Dermis blood vessel endothelial cell (primary cell): ENCODE data around the gene ERBIN. TPM values are rescaled to one million over a fixed set of nuclear protein-coding genes. Genes with fewer than 3 reads are reported as not detected.
"Not testable (repeated sequence)": the region's sequence is repeated elsewhere in the genome, so short reads cannot be mapped to it uniquely, and the experiment has no call there.

ENCODE experiments used
- DNase-seq: peaks from one replicate; pipeline ENCODE4 v3.0.0; 2010
- total RNA-seq: library from RNA; depleted of rRNA; stranded (reverse); fragments of >200 nt; gene quantifications from 2 replicates; pipeline ENCODE4 v1.2.3, GENCODE V29; 2014

Gene ERBIN
- total RNA-seq, 1 donor from 2014 or later: 71.6 TPM

GRCh38 chr5:65969539-65970393, 43.4 kb downstream of the ERBIN start:
- no peak for DNase-seq

- DNase-seq: no peak
These were observed 44.3 kb downstream of the ERBIN start for GRCh38 chr5:65970481-65971367.

DNA sequence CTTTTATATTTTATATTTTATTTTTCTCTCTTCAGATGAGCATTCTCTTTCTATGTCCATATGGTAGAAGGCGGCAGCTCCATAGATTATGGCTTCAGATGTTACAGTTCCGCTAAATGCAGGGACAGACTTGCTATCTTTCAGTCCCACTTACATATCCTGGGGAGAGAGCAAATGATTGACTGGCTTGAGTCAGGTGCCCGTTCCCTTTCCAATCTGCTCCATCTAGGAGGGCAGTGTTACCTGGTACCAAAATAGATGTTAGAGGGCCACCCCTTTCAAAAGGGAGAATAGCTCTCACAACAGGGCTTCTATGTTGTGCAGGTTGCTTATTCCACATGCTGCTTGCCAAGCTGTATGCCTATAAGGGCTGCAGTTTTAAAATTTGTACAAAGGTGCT, 45.3 kb downstream of the ERBIN start:
- no peak for DNase-seq

- not testable (repeated sequence) for DNase-seq
These were observed 46.5 kb downstream of the ERBIN start for GRCh38 chr5:65972896-65973295.

DNA sequence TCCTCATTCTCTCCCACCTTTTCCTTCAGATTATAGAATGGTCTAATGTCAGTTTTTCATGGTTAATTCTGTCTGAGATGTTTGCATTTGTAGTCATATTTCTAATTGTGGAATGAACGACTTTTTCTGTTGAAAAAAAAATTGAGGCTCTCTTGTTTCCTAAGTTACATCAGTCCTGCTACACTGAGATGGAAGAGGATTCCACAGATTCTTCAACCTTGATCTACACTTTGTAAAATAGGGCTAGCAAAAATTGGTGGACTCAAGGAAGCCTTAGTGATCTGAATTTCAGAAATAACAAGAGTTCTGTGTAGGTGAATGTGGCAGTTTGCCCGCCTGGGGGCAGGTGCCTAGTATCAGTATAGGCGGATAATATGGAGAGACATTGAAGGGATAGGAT, 51.9 kb downstream of the ERBIN start:
- no peak for DNase-seq

GRCh38 chr5:65981548-65981947, 55.2 kb downstream of the ERBIN start:
- no peak for DNase-seq

DNA sequence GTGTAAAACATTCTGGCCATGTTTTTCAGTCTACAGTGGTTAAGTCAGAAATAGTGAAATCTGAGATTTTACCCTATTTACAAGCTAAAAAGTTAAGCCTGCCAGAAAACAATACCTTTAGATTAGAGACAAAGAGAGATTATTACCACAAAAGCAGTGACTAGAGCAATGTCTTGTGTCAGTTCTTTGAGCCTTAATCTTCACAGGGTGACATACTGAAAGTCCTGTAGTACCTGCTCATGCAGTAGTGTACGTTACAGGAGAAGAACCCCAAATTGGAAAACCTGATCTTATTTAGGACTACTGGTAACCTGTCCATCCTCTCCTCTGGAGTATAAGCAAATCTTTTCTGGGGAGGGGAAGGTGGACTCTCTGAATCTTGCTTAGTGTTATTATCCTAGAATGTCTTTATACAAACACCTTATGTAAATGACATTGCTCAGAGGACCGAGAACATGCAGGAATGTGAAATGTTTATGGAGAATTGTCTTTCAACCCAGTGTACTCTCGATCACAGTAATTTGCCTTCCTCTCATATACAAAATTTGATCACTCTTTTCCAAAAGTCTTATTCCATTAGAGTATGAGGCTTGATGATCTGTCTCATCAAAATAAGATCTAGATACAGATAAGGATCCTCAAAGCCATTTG, 55.7 kb downstream of the ERBIN start:
- DNase-seq: no peak

DNA sequence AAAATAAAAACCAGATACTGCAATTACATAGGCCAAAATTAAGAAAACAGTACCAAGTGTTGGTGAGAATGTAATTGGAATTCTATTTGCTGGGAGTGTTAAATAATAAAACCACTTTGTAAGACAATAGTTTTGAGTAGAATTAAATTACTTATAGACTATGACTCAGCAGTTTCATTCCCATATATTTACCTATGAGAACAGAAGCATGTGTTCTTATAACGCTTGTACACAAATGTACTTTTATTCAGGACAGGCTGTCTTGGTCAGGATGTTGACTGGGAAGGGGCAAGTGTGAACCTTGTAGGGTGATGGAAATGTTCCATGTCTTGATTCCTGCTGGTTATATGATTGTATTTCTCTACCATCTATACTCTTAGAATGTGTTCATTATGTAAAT, 56.3 kb downstream of the ERBIN start:
- DNase-seq: no peak

GRCh38 chr5:65984098-65984885, 57.9 kb downstream of the ERBIN start:
- DNase-seq: no peak

DNA sequence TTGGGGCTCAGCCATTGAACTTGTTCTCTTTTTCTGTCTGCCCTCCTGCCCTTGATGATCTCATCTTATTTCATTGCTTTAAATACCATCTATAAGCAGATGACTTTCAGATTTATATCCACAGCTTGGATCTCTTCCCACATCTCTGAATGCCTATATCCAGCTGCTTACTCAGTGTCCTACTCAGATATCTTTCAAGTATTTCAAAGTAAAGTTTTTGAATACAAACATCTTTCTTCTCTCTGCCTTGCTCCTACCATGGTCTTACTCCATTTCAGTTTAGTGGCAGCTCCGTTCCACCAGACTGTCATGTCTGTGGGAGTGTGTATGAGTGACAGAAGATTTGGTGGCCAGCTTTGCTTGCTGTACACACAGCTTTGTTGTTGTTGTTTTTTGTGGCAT, 59.7 kb downstream of the ERBIN start:
- DNase-seq: no peak

DNA sequence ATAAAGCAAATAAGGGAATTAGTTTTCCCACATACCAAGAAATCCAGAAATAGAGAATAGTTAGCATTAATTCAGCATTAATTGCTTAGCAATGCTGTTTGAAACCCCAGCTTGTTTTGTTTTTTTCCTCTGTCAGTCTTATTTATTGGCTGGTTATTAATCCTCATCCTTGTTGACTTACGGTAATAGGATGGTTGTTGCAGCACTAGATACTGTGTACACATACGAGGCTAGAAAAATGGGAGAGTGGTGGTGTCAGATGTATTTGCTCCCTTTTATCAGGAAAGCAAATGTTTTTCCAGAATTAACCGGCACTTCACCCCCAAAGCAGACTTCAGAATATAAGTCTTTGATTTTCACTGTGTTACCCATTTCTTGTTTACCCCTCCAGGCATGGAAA, 60.4 kb downstream of the ERBIN start:
- DNase-seq: no peak

- DNase-seq: no peak
These were observed 61.6 kb downstream of the ERBIN start for GRCh38 chr5:65987982-65988381.

DNA sequence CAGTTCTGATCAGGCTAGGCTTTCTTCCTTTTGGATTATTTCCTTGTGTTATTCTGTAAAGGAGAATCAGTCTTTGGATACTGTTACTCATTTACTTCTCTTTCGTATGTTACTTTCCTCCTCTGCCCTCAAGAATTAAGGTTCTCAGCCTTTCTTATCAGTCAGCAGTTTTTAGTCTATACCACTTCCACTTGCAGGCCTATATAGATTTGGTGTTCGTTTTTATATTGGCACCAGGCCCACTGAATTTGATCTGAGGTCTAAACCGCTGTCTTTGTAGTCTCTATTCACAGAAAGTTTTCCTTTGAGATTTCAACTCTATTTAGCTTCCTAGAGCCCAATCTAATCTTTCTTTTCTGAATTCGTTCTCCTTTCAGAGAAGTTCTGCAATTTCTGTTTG, 62.8 kb downstream of the ERBIN start:
- DNase-seq: no peak

GRCh38 chr5:65992630-65993029, 66.3 kb downstream of the ERBIN start:
- DNase-seq: no peak

DNA sequence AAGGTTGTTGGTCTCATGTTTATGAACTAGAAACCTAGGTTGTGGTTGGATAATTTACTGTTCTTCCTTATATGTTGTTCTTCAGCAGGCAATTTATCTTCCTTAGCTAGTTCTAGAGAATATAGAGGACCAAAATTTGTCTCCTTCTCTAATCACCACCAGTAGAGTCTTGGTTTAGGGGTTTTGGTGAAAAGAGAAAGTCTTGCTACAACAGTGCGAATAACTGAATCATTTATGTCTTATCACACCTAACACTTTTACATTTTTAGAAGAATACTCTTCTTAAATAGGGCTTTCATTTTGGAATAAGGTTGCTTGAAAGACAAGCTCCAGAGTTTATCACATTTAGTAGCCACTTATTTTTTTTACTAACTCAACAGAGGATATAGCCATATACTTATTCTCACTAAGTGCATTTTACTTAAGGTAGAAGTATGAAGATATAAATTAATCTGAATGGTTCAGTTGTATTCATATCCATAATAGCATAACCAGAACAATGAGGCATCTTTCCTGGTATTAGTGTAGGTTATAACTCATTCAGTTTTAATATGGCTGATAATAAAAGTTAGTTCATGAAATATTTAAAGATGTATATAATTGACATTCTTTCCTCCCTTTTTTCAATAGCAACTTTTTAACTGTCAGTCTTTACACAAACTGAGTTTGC, 67.9 kb downstream of the ERBIN start:
- no peak for DNase-seq

DNA sequence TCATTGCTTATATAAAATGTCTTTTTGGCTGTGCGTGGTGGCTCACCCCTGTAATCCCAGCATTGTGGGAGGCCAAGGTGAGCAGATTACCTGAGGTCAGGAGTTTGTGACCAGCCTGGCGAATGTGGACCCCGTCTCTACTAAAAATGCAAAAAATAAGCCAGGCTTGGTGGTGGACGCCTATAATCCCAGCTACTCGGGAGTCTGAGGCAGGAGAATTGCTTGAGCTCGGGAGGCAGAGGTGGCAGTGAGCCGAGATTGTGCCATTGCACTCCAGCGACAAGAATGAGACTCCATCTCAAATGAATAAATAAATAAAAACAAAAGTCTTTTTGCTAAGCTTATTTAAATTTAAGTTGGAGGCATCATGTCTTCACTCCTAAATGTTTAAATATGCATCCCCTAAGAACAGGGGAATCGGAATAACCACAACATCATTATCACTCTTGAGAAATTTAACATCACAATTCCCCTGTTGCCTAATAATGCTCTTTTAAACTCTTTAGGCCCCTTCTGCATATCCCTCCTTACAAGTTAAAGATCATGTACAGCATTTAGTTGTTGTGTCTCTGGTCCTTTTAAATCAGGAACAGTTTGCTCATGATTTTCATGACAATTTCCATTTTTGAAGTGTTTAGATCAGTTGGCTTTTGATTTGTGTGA, 72.8 kb downstream of the ERBIN start:
- no peak for DNase-seq

- DNase-seq: no peak
These were observed 75.6 kb downstream of the ERBIN start for GRCh38 chr5:66001952-66002351.

DNA sequence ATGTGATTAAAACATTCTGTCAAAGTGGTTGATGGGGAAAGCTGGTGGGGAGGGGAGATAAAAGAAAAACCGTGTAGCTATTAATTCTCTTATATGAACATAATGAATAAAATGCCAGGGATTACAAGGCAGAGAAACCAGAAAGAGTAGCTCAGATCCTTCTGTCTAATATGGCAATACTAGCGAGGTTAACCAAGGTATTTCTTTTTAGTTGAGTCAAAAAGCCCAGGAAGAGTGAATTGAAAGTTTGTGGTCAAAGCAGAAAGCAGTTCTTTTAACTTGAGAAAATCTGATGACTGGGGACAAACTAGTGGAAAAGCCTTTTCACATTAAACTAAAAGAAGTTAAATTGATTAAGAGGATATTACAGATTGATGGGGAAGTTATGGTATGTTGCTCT, 76.0 kb downstream of the ERBIN start:
- no peak for DNase-seq

DNA sequence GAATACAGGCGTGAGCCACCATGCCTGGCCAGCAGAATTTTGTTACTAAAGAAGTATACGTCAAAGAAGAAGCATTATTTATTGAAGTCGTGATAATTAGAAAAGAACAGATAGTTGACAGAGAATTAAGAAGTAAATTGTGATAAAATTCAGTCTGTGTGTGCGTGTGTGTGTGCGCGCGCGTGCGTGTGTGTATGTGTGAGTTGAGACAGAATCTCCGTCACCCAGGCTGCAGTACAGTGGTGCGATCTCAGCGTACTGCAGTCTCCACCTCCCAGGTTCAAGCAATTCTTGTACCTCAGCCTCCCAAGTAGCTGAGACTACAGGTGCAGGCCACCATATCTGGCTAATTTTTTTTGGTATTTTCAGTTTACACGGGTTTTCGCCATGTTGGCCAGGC, 77.8 kb downstream of the ERBIN start:
- no peak for DNase-seq

GRCh38 chr5:66009277-66009676, 82.9 kb downstream of the ERBIN start:
- DNase-seq: no peak

DNA sequence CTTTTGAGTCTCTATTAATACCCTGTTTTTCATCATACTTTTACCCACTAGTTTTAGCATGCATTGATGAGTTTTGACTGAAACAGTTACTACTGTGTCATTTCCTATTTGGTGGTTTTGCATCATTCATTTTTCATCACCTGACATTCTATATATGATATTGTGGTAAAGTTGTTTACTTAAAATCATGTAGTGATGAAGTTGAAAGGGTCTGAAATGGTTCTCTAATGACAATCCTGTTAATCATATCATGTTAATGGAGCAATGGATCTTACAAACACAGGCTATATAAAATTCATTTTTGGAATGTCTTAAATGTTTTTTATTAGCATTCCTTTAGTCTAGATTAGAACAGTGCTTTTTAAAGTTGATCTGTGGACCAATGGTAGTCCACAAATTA, 84.1 kb downstream of the ERBIN start:
- no peak for DNase-seq
